HepG2 (cell line): ENCODE results near the gene SLC8A2. TPM values are rescaled to one million over a fixed set of nuclear protein-coding genes. Genes with fewer than 3 reads are reported as not detected.

Experiments
- BCL6 ChIP-seq: IDR thresholded peaks from 2 replicates; pipeline ENCODE4 v1.6.1; 2016; ENCODE audit warnings: missing genetic modification reagents, missing compliant biosample characterization
- CBX1 ChIP-seq: IDR thresholded peaks from one replicate; pipeline ENCODE4 v1.6.1; 2016; ENCODE audit warnings: antibody characterized with exemption, low read depth
- ELF1 ChIP-seq: sonication (generic); formaldehyde crosslinking; IDR thresholded peaks from 2 replicates; pipeline ENCODE4 v1.4.0; 2020; ENCODE audit warnings: missing genetic modification reagents
- HIVEP1 ChIP-seq: sonication (generic); formaldehyde crosslinking; IDR thresholded peaks from 2 replicates; pipeline ENCODE4 v1.4.0; 2020; ENCODE audit warnings: mild to moderate bottlenecking, missing genetic modification reagents
- MAF1 ChIP-seq: sonication (generic); formaldehyde crosslinking; IDR thresholded peaks from 2 replicates; pipeline ENCODE4 v1.5.0; 2020; ENCODE audit warnings: missing genetic modification reagents, borderline replicate concordance
- MYC ChIP-seq: sonication (generic); formaldehyde crosslinking; IDR thresholded peaks from 2 replicates; pipeline ENCODE4 v1.9.0; 2021; ENCODE audit warnings: missing genetic modification reagents, borderline replicate concordance
- PBX3 ChIP-seq: sonication (generic); formaldehyde crosslinking; IDR thresholded peaks from 2 replicates; pipeline ENCODE4 v1.8.1; 2023; ENCODE audit warnings: missing genetic modification reagents, inconsistent platforms, borderline replicate concordance
- REXO4 ChIP-seq: sonication (generic); formaldehyde crosslinking; IDR thresholded peaks from 2 replicates; pipeline ENCODE4 v1.8.0; 2022; ENCODE audit warnings: missing genetic modification reagents, mild to moderate bottlenecking, borderline replicate concordance
- SMAD9 ChIP-seq: sonication (generic); formaldehyde crosslinking; IDR thresholded peaks from 2 replicates; pipeline ENCODE4 v1.5.1; 2020; ENCODE audit warnings: mild to moderate bottlenecking, missing genetic modification reagents
- ZBTB26 ChIP-seq: IDR thresholded peaks from 2 replicates; pipeline ENCODE4 v1.6.1; 2016; ENCODE audit warnings: missing compliant biosample characterization, missing genetic modification reagents, borderline replicate concordance
- ZFP90 ChIP-seq: sonication (generic); formaldehyde crosslinking; IDR thresholded peaks from 2 replicates; pipeline ENCODE4 v1.8.0; 2022; ENCODE audit warnings: missing genetic modification reagents, mild to moderate bottlenecking, inconsistent platforms, borderline replicate concordance
- ZMYM2 ChIP-seq: sonication (generic); formaldehyde crosslinking; IDR thresholded peaks from 2 replicates; pipeline ENCODE4 v1.8.0; 2022; ENCODE audit warnings: mild to moderate bottlenecking, missing genetic modification reagents
- ZNF136 ChIP-seq: sonication (generic); formaldehyde crosslinking; IDR thresholded peaks from 2 replicates; pipeline ENCODE4 v1.8.1; 2022; ENCODE audit warnings: low read depth, mild to moderate bottlenecking, moderate library complexity, missing genetic modification reagents
- ZNF225 ChIP-seq: sonication (generic); formaldehyde crosslinking; IDR thresholded peaks from 2 replicates; pipeline ENCODE4 v1.4.0; 2020; ENCODE audit warnings: mild to moderate bottlenecking, missing genetic modification reagents
- ZNF24 ChIP-seq: fragments of 450-650 bp; IDR thresholded peaks from 2 replicates; pipeline ENCODE4 v1.6.1; 2017; ENCODE audit warnings: antibody characterized with exemption, mild to moderate bottlenecking
- ZNF317 ChIP-seq: sonication (generic); formaldehyde crosslinking; IDR thresholded peaks from 2 replicates; pipeline ENCODE4 v1.5.0; 2020; ENCODE audit warnings: mild to moderate bottlenecking, missing genetic modification reagents
- ZNF318 ChIP-seq: sonication (generic); formaldehyde crosslinking; IDR thresholded peaks from 2 replicates; pipeline ENCODE4 v1.4.0; 2020; ENCODE audit warnings: mild to moderate bottlenecking, missing genetic modification reagents
- ZNF629 ChIP-seq: sonication (generic); formaldehyde crosslinking; conservative IDR thresholded peaks from 2 replicates; pipeline ENCODE4 v1.5.0; 2020; ENCODE audit warnings: missing genetic modification reagents
- ZSCAN25 ChIP-seq: sonication (generic); formaldehyde crosslinking; IDR thresholded peaks from 2 replicates; pipeline ENCODE4 v1.8.0; 2022; ENCODE audit warnings: mild to moderate bottlenecking, missing genetic modification reagents
- polyA plus RNA-seq, 8 experiments: library from polyadenylated mRNA; depleted of rRNA in 3 of 8; stranded (reverse) in 7 of 8; unstranded in 1 of 8; fragments of >200 nt; fragmentation: Illumina TruSeq in 4 of 8; extraction: Trizol in 4 of 8; gene quantifications; 2 replicates each; pipeline versions ENCODE4 v1.2.1 to v1.2.3, GENCODE V29; 2011 to 2016; ENCODE audit warnings: low read depth in 4 of 8, missing spikeins in 1 of 8, mixed read lengths in 1 of 8; ENCODE audit not compliant: insufficient read depth in 1 of 8
- total RNA-seq, 5 experiments: library from RNA; depleted of rRNA; stranded (reverse); fragments of >200 nt; fragmentation: Illumina TruSeq; extraction: Trizol; gene quantifications; 2 replicates each; pipeline ENCODE4 v1.2.3, GENCODE V29; 2016; ENCODE audit warnings: low read depth in 1 of 5

SLC8A2 gene
- total and polyA plus RNA-seq, 2 of the 13 experiments (the other 11 are each of a cell fraction or from before 2014, with no cell fraction given): 0.02 TPM; not detected in 1

- TF ChIP-seq ZNF318: no peak
- peak; percentile 57; the same call in 1 of the 2 replicates for TF ChIP-seq ZMYM2 (CRISPR knock-in tag)
- TF ChIP-seq ZNF317 (CRISPR knock-in tag): peak; percentile 81; the same call in 1 of the 2 replicates
- TF ChIP-seq CBX1: no peak
- TF ChIP-seq ZNF136: peak; percentile 81; the same call in 1 of the 2 replicates
- no peak for TF ChIP-seq REXO4 (CRISPR knock-in tag)
- TF ChIP-seq ZNF225 (CRISPR knock-in tag): no peak; the same call in 1 of the 2 replicates
- no peak; the same call in 1 of the 2 replicates for TF ChIP-seq ELF1 (CRISPR knock-in tag)
- TF ChIP-seq ZBTB26 (CRISPR knock-in tag): no peak
- TF ChIP-seq ZNF24: no peak
- no peak for TF ChIP-seq MAF1 (CRISPR knock-in tag)
- peak; percentile 91 for TF ChIP-seq ZFP90 (CRISPR knock-in tag)
- TF ChIP-seq ZSCAN25: no peak
- peak; percentile 87 for TF ChIP-seq HIVEP1 (CRISPR knock-in tag)
- no peak for TF ChIP-seq ZNF629 (CRISPR knock-in tag)
- 0 out of 2 replicates have a peak, but pooled peaks have one; percentile 54 for TF ChIP-seq PBX3
- peak; percentile 68; the same call in 1 of the 2 replicates for TF ChIP-seq MYC (CRISPR knock-in tag)
- no peak for TF ChIP-seq SMAD9 (CRISPR knock-in tag)
- TF ChIP-seq BCL6 (CRISPR knock-in tag): no peak
Observed at GRCh38 chr19:47483800-47484690, 12.4 kb upstream of the SLC8A2 start, which contains the start of gene KPTN (continued).
